Measurements from ENCODE around the gene PLOD1. TPM values are rescaled to one million over a fixed set of nuclear protein-coding genes. Genes with fewer than 3 reads are reported as not detected.
"Not testable (repeated sequence)": the region's sequence is repeated elsewhere in the genome, so short reads cannot be mapped to it uniquely, and the experiment has no call there.

The PLOD1 gene
- total RNA-seq, 1 donor from 2014 or later: 61.6 TPM

GRCh38 chr1:11888877-11889208, 45.7 kb upstream of the PLOD1 start:
- no peaks in the 10 kb centered on the region for H3K9me3 ChIP-seq (replicated peaks)
- H3K4me1 ChIP-seq: peaks cover 34% of the 10 kb centered on the region
- H3K27me3 ChIP-seq (ENCODE audit: low read depth): no peaks in the 10 kb centered on the region
- H3K36me3 ChIP-seq: no peaks in the 10 kb centered on the region
- no peak overlapping the region for H3K4me3 ChIP-seq
- TF ChIP-seq CTCF (IDR thresholded peaks at IDR 0.05; ENCODE audit: borderline replicate concordance): no peak
- H3K27ac ChIP-seq (replicated peaks): peak overlapping the region; percentile 89
- intact Hi-C loops (cut with micrococcal nuclease): no loop called here
- no peak for DNase-seq

- Histone ChIP-seq H3K36me3 (no peaks in the 10 kb centered on the region), H3K9me3 (replicated peaks) (no peaks in the 10 kb centered on the region), H3K4me3 (no peak overlapping the region), H3K4me1 (peaks cover 16% of the 10 kb centered on the region), H3K27me3 (ENCODE audit: low read depth) (peaks cover 19% of the 10 kb centered on the region), H3K27ac (replicated peaks) (no peak overlapping the region)
- no peak for DNase-seq
- intact Hi-C loops (cut with micrococcal nuclease): loop anchor here (5.0 kb wide), 1 partner anchor 54 kb away; no protein-coding TSS in a partner anchor
- TF ChIP-seq CTCF (IDR thresholded peaks at IDR 0.05; ENCODE audit: borderline replicate concordance): no peak
These were observed 42.9 kb upstream of the PLOD1 start for GRCh38 chr1:11891433-11892186.

- Histone ChIP-seq H3K27ac (replicated peaks) (no peak overlapping the region), H3K36me3 (no peaks in the 10 kb centered on the region), H3K9me3 (replicated peaks) (no peaks in the 10 kb centered on the region), H3K27me3 (ENCODE audit: low read depth) (peaks cover 41% of the 10 kb centered on the region), H3K4me1 (no peaks in the 10 kb centered on the region), H3K4me3 (no peak overlapping the region)
- intact Hi-C loops (cut with micrococcal nuclease): loop anchor here (5.0 kb wide), 1 partner anchor 57 kb away; no protein-coding TSS in a partner anchor
- TF ChIP-seq CTCF (IDR thresholded peaks at IDR 0.05; ENCODE audit: borderline replicate concordance): peak; percentile 89
- DNase-seq: peak; percentile 58
These were observed 40.6 kb upstream of the PLOD1 start for GRCh38 chr1:11893907-11894251.

- not testable (repeated sequence) for H3K27ac ChIP-seq (replicated peaks); DNase-seq; H3K36me3 ChIP-seq; H3K9me3 ChIP-seq (replicated peaks); H3K4me3 ChIP-seq; H3K4me1 ChIP-seq
- intact Hi-C loops (cut with micrococcal nuclease): loop anchor here (5.0 kb wide), 1 partner anchor 57 kb away; no protein-coding TSS in a partner anchor
- peaks cover 47% of the 10 kb centered on the region for H3K27me3 ChIP-seq (ENCODE audit: low read depth)
These were observed 40.0 kb upstream of the PLOD1 start for GRCh38 chr1:11894501-11894900.

GRCh38 chr1:11898086-11898785, 36.3 kb upstream of the PLOD1 start:
- Histone ChIP-seq H3K4me1 (no peaks in the 10 kb centered on the region), H3K27me3 (ENCODE audit: low read depth) (peaks cover 67% of the 10 kb centered on the region), H3K36me3 (no peaks in the 10 kb centered on the region), H3K4me3 (no peak overlapping the region), H3K27ac (replicated peaks) (no peak overlapping the region), H3K9me3 (replicated peaks) (no peaks in the 10 kb centered on the region)
- intact Hi-C loops (cut with micrococcal nuclease): no loop called here
- no peak for TF ChIP-seq CTCF (IDR thresholded peaks at IDR 0.05; ENCODE audit: borderline replicate concordance)
- no peak for DNase-seq

Data from left ventricle myocardium inferior (tissue), 1 donor.